Liver (tissue), 9 donors: Measurements from ENCODE around the gene LRRN3. TPM values are rescaled to one million over a fixed set of nuclear protein-coding genes. Genes with fewer than 3 reads are reported as not detected.

Experiments used
- DNase-seq: peaks from one replicate; pipeline ENCODE4 v3.0.0-alpha.2; 2017; ENCODE audit warnings: low spot score
- H3K27ac ChIP-seq, 2 donors: one replicate each; pipeline ENCODE4 v1.7.0; 2013; ENCODE audit warnings: inconsistent platforms in 2 of 2, low read length in 2 of 2, control low read depth in 1 of 2, low read depth in 1 of 2, mild to moderate bottlenecking in 1 of 2
- H3K27me3 ChIP-seq, 4 donors: one replicate each; pipeline versions ENCODE4 v1.6.1 to v1.7.0; 2013; ENCODE audit warnings: low read length in 3 of 4, inconsistent platforms in 1 of 4, mild to moderate bottlenecking in 1 of 4, moderate library complexity in 1 of 4; ENCODE audit not compliant: control insufficient read depth in 4 of 4, insufficient read depth in 4 of 4
- H3K36me3 ChIP-seq, 4 donors: one replicate each; pipeline versions ENCODE4 v1.6.1 to v1.7.0; 2013; ENCODE audit warnings: low read length in 3 of 4, mild to moderate bottlenecking in 3 of 4, low read depth in 1 of 4, moderate library complexity in 1 of 4; ENCODE audit not compliant: control insufficient read depth in 4 of 4, insufficient read depth in 3 of 4
- H3K4me1 ChIP-seq, 4 donors: one replicate each; pipeline versions ENCODE4 v1.6.1 to v1.7.0; 2013; ENCODE audit warnings: low read length in 3 of 4, mild to moderate bottlenecking in 3 of 4, moderate library complexity in 1 of 4; ENCODE audit not compliant: control insufficient read depth in 4 of 4, insufficient read depth in 4 of 4
- H3K4me3 ChIP-seq, 3 donors: one replicate each; pipeline versions ENCODE4 v1.6.1 to v1.7.0; 2013; ENCODE audit warnings: low read length in 3 of 3, control low read depth in 1 of 3, low read depth in 1 of 3, mild to moderate bottlenecking in 1 of 3
- H3K9ac ChIP-seq, 2 donors: one replicate each; pipeline ENCODE4 v1.7.0; 2013; ENCODE audit warnings: low read length in 2 of 2, mild to moderate bottlenecking in 2 of 2, moderate library complexity in 2 of 2, control low read depth in 1 of 2, low read depth in 1 of 2
- H3K9me3 ChIP-seq, 4 donors: one replicate each; pipeline versions ENCODE4 v1.6.1 to v1.7.0; 2013; ENCODE audit warnings: low read length in 3 of 4; ENCODE audit not compliant: control insufficient read depth in 4 of 4
- ATF3 ChIP-seq: IDR thresholded peaks from 2 replicates; pipeline ENCODE4 v1.6.1; 2016; ENCODE audit warnings: antibody characterized with exemption
- CTCF ChIP-seq: fragments of 150-350 bp; IDR thresholded peaks from 2 replicates; pipeline ENCODE4 v1.5.1; 2017; ENCODE audit warnings: improper control_type of control experiment, low read depth, low read length; ENCODE audit not compliant: missing input control
- EGR1 ChIP-seq, 2 donors: IDR thresholded peaks; 2 replicates each; pipeline ENCODE4 v1.6.1; 2016 to 2018; ENCODE audit warnings: antibody characterized with exemption in 2 of 2, low read depth in 2 of 2
- FOXA2 ChIP-seq: IDR thresholded peaks from 2 replicates; pipeline ENCODE4 v1.6.1; 2016; ENCODE audit warnings: antibody characterized with exemption
- GABPA ChIP-seq, 2 donors: IDR thresholded peaks in 1 of 2; conservative IDR thresholded peaks in 1 of 2; 2 replicates each; pipeline ENCODE4 v1.6.1; 2016; ENCODE audit warnings: antibody characterized with exemption in 2 of 2, mild to moderate bottlenecking in 1 of 2, moderate library complexity in 1 of 2
- HNF4A ChIP-seq, 2 donors: conservative IDR thresholded peaks; 2 replicates each; pipeline ENCODE4 v1.6.1; 2016; ENCODE audit warnings: antibody characterized with exemption in 2 of 2, mild to moderate bottlenecking in 2 of 2
- MAX ChIP-seq: IDR thresholded peaks from 2 replicates; pipeline ENCODE4 v1.6.1; 2016; ENCODE audit warnings: antibody characterized with exemption
- NR2F2 ChIP-seq: IDR thresholded peaks from 2 replicates; pipeline ENCODE4 v1.6.1; 2016; ENCODE audit warnings: antibody characterized with exemption
- RAD21 ChIP-seq, 2 donors: IDR thresholded peaks; 2 replicates each; pipeline ENCODE4 v1.6.1; 2016; ENCODE audit warnings: antibody characterized with exemption in 2 of 2, mild to moderate bottlenecking in 2 of 2
- REST ChIP-seq: IDR thresholded peaks from 2 replicates; pipeline ENCODE4 v1.6.1; 2016; ENCODE audit warnings: antibody characterized with exemption, mild to moderate bottlenecking
- RXRA ChIP-seq, 2 donors: IDR thresholded peaks; 2 replicates each; pipeline ENCODE4 v1.6.1; 2017 to 2018; ENCODE audit warnings: antibody characterized with exemption in 2 of 2, mild to moderate bottlenecking in 1 of 2
- SP1 ChIP-seq: IDR thresholded peaks from 2 replicates; pipeline ENCODE4 v1.6.1; 2018; ENCODE audit warnings: antibody characterized with exemption, mild to moderate bottlenecking
- TAF1 ChIP-seq: conservative IDR thresholded peaks from 2 replicates; pipeline ENCODE4 v1.6.1; 2016; ENCODE audit warnings: antibody characterized with exemption, mild to moderate bottlenecking
- ZBTB33 ChIP-seq: IDR thresholded peaks from 2 replicates; pipeline ENCODE4 v1.6.1; 2016; ENCODE audit warnings: antibody characterized with exemption
- WGBS: extraction: QIAGEN DNeasy Blood & Tissue Kit; methylation state at CpG from one replicate; pipeline ENCODE4 v1.1.7; 2013; 5-methylcytosine and 5-hydroxymethylcytosine counted together
- polyA plus RNA-seq, 2 donors: library from polyadenylated mRNA; stranded (reverse) in 1 of 2; unstranded in 1 of 2; fragments of 200-250 nt in 1 of 2; fragments of >200 nt in 1 of 2; fragmentation: Nextera tagmentation in 1 of 2; extraction: Ambion mirVana in 1 of 2; gene quantifications; one replicate each; pipeline versions ENCODE4 v1.2.1 to v1.2.3, GENCODE V29; 2013 to 2015
- total RNA-seq, 2 donors: library from RNA; depleted of rRNA; stranded (reverse); fragments of >200 nt; gene quantifications; one replicate each; pipeline ENCODE4 v1.2.3, GENCODE V29; 2014
- donor health status: healthy.
- donor health status: healthy.
- donor health status: healthy.
- donor health status: healthy.
- donor health status: healthy.

The LRRN3 gene
- total and polyA plus RNA-seq, 4 donors: 0.18 to 1.1 (median 0.32) TPM

GRCh38 chr7:111132833-111133232, 41.9 kb downstream of the LRRN3 start:
- TF ChIP-seq ZBTB33 (no peak), CTCF (no peak), REST (no peak), HNF4A (conservative IDR thresholded peaks at IDR 0.05) (no peak), SP1 (no peak), FOXA2 (no peak), NR2F2 (no peak), EGR1 (IDR thresholded peaks at IDR 0.05; ENCODE audit: low read depth in 2 of 2) (no peak), ATF3 (no peak), TAF1 (no peak)
- H3K36me3 ChIP-seq: no peaks in the 10 kb centered on the region
- H3K9ac ChIP-seq: no peak overlapping the region
- no peak overlapping the region for H3K27ac ChIP-seq
- H3K4me3 ChIP-seq: no peak overlapping the region
- 90% methylated on average over 1 of the region's 1 CpG for WGBS
- no peaks in the 10 kb centered on the region for H3K9me3 ChIP-seq
- H3K27me3 ChIP-seq: no peaks in the 10 kb centered on the region
- peaks cover 0 to under 1% (median 0%) of the 10 kb centered on the region in 4 donors for H3K4me1 ChIP-seq
- DNase-seq: no peak

- DNase-seq: no peak
- H3K27ac ChIP-seq: no peak overlapping the region
- H3K36me3 ChIP-seq: no peaks in the 10 kb centered on the region
- TF ChIP-seq TAF1: no peak
- TF ChIP-seq RAD21 (IDR thresholded peaks at IDR 0.05): no peak
- no peak for TF ChIP-seq EGR1 (IDR thresholded peaks at IDR 0.05; ENCODE audit: low read depth in 2 of 2)
- no peak for TF ChIP-seq GABPA (IDR thresholded peaks at IDR 0.05 in 1 of 2, conservative IDR thresholded peaks at IDR 0.05 in 1 of 2)
- no peak for TF ChIP-seq MAX
- no peak for TF ChIP-seq CTCF
- TF ChIP-seq REST: no peak
- TF ChIP-seq RXRA (IDR thresholded peaks at IDR 0.05): no peak
Observed at GRCh38 chr7:111137296-111138192, 46.6 kb downstream of the LRRN3 start.

More at GRCh38 chr7:111137296-111138192, 46.6 kb downstream of the LRRN3 start:
- Histone ChIP-seq H3K27me3 (no peaks in the 10 kb centered on the region), H3K4me1 (peaks cover 0 to 3% (median 0%) of the 10 kb centered on the region in 4 donors), H3K4me3 (no peak overlapping the region), H3K9me3 (no peaks in the 10 kb centered on the region), H3K9ac (no peak overlapping the region)
- WGBS: 83% methylated on average over 4 of the region's 4 CpGs
